LHCN-M2 (cell line): ENCODE results near the gene RBM10. TPM values are rescaled to one million over a fixed set of nuclear protein-coding genes. Genes with fewer than 3 reads are reported as not detected.

ENCODE experiments used
- DNase-seq: peaks from one replicate; pipeline ENCODE4 v3.0.0-alpha.2; 2012; ENCODE audit warnings: low read depth
- total RNA-seq: library from RNA; depleted of rRNA; stranded (reverse); fragments of >200 nt; gene quantifications from 2 replicates; pipeline ENCODE4 v1.2.3, GENCODE V29; 2014

The RBM10 gene
- total RNA-seq, 1 experiment from 2014 or later, result 54.6 TPM

- DNase-seq, result peak; percentile 42
Observed at GRCh38 chrX:47198026-47198686, 53.1 kb downstream of the RBM10 start.

GRCh38 chrX:47198687-47199080, 53.7 kb downstream of the RBM10 start:
- DNase-seq, result no peak

- no peak for DNase-seq
Observed at GRCh38 chrX:47199286-47199685, 54.3 kb downstream of the RBM10 start.

- DNase-seq, result peak; percentile 94
Observed at GRCh38 chrX:47200385-47201150, 55.5 kb downstream of the RBM10 start.

- no peak for DNase-seq
Observed at GRCh38 chrX:47201345-47201944, 56.4 kb downstream of the RBM10 start.

GRCh38 chrX:47202316-47202715, 57.3 kb downstream of the RBM10 start:
- DNase-seq, result no peak

GRCh38 chrX:47202877-47203276, 57.9 kb downstream of the RBM10 start:
- no peak for DNase-seq

- DNase-seq, result no peak
Observed at GRCh38 chrX:47204970-47205369, 59.9 kb downstream of the RBM10 start.

- DNase-seq, result no peak
Observed at GRCh38 chrX:47206316-47206715, 61.3 kb downstream of the RBM10 start.

- DNase-seq, result no peak
Observed at GRCh38 chrX:47208108-47208507, 63.1 kb downstream of the RBM10 start.

GRCh38 chrX:47209508-47210238, 64.7 kb downstream of the RBM10 start:
- DNase-seq, result no peak

GRCh38 chrX:47210661-47211425, 65.8 kb downstream of the RBM10 start:
- DNase-seq, result no peak

- no peak for DNase-seq
Observed at GRCh38 chrX:47212381-47213293, 67.6 kb downstream of the RBM10 start.

GRCh38 chrX:47214435-47215077, 69.5 kb downstream of the RBM10 start:
- DNase-seq, result no peak

GRCh38 chrX:47215291-47215900, 70.4 kb downstream of the RBM10 start:
- no peak for DNase-seq

- no peak for DNase-seq
Observed at GRCh38 chrX:47216393-47216925, 71.4 kb downstream of the RBM10 start.

GRCh38 chrX:47217121-47217851, 72.3 kb downstream of the RBM10 start:
- DNase-seq, result no peak

GRCh38 chrX:47217852-47218279, 72.8 kb downstream of the RBM10 start:
- peak; percentile 97 for DNase-seq
